Breast epithelium (tissue), 3 donors: ENCODE measurements around the gene CDKL2.
"Not testable (repeated sequence)": the region's sequence is repeated elsewhere in the genome, so short reads cannot be mapped to it uniquely, and the experiment has no call there.

Source experiments
- POLR2AphosphoS5 ChIP-seq, 3 donors: sonication (generic); formaldehyde crosslinking; IDR thresholded peaks; one replicate each; pipeline ENCODE4 v1.6.1; 2017; ENCODE audit warnings: antibody characterized with exemption in 3 of 3
- TF ChIP-seq, protein P1 (sequence below), 3 donors: fragments of 450-650 bp; IDR thresholded peaks; one replicate each; pipeline ENCODE4 v1.5.1; 2016 to 2017; ENCODE audit warnings: antibody characterized with exemption in 3 of 3, mild to moderate bottlenecking in 3 of 3, moderate library complexity in 3 of 3

DNA sequence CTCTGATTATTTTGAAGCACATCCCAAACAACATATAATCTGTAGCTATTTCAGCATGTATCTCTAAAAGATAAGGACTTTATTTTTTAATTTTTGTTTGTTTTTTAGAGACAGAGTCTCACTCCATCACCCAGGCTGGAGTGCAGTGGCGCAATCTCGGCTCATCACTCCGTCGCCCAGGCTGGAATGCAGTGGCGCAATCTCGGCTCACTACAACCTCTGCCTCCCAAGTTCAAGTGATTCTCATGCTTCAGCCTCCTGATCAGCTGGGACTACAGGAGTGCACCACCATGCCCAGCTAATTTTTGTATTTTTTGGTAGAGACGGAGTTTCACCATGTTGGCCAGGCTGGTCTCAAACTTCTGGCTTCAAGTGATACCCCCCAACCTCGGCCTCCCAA, 86.1 kb downstream of the CDKL2 start:
- not testable (repeated sequence) for TF ChIP-seq POLR2AphosphoS5 (IDR thresholded peaks at IDR 0.05)
- TF ChIP-seq, protein P1, sequence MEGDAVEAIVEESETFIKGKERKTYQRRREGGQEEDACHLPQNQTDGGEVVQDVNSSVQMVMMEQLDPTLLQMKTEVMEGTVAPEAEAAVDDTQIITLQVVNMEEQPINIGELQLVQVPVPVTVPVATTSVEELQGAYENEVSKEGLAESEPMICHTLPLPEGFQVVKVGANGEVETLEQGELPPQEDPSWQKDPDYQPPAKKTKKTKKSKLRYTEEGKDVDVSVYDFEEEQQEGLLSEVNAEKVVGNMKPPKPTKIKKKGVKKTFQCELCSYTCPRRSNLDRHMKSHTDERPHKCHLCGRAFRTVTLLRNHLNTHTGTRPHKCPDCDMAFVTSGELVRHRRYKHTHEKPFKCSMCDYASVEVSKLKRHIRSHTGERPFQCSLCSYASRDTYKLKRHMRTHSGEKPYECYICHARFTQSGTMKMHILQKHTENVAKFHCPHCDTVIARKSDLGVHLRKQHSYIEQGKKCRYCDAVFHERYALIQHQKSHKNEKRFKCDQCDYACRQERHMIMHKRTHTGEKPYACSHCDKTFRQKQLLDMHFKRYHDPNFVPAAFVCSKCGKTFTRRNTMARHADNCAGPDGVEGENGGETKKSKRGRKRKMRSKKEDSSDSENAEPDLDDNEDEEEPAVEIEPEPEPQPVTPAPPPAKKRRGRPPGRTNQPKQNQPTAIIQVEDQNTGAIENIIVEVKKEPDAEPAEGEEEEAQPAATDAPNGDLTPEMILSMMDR (IDR thresholded peaks at IDR 0.05) = not testable (repeated sequence)
